Fibroblast of the aortic adventitia (primary cell): ENCODE measurements around the gene LAMA2. TPM values are rescaled to one million over a fixed set of nuclear protein-coding genes. Genes with fewer than 3 reads are reported as not detected.

Source experiments
- DNase-seq: peaks from one replicate; pipeline ENCODE4 v3.0.0-alpha.2; 2010; ENCODE audit warnings: low read depth
- H3K4me3 ChIP-seq: 2 replicates; pipeline ENCODE4 v1.5.1; 2011; ENCODE audit warnings: low read depth, mild to moderate bottlenecking, control low read depth, low read length, moderate library complexity
- CTCF ChIP-seq: IDR thresholded peaks from 2 replicates; pipeline ENCODE4 v1.5.1; 2011; ENCODE audit warnings: mild to moderate bottlenecking, low read length, control low read depth, inconsistent platforms; ENCODE audit not compliant: insufficient read depth
- total RNA-seq: library from RNA; depleted of rRNA; stranded (reverse); fragments of >200 nt; gene quantifications from 2 replicates; pipeline ENCODE4 v1.2.3, GENCODE V29; 2012; ENCODE audit warnings: low replicate concordance

Gene LAMA2
- total RNA-seq, 1 donor, result 99.1 TPM

GRCh38 chr6:129252377-129253071, 369.6 kb downstream of the LAMA2 start:
- DNase-seq, result no peak
- TF ChIP-seq CTCF, result no peak
- H3K4me3 ChIP-seq, result no peak overlapping the region

DNA sequence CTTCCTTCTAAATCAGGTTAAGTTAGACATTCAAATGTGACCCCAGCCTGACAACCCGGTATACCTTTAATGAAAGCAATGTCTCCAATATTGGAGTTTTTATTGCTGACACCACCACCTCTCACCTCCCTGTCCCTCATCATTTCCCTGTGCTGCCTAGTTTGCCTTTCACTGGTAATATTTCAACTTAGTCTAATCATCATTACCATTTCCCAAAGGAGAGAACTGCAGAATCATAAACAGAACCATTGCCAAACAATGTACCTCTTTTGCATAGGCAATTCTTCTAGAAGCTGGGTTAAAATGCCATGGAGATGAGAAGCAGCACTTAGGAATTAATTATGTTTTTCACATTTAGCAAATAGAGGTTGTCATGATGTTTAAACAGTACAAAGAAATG, 370.3 kb downstream of the LAMA2 start:
- no peak overlapping the region for H3K4me3 ChIP-seq
- no peak for TF ChIP-seq CTCF
- DNase-seq, result no peak

- H3K4me3 ChIP-seq, result no peak overlapping the region
- DNase-seq, result no peak
- no peak for TF ChIP-seq CTCF
Observed at GRCh38 chr6:129253727-129254126, 370.8 kb downstream of the LAMA2 start.

DNA sequence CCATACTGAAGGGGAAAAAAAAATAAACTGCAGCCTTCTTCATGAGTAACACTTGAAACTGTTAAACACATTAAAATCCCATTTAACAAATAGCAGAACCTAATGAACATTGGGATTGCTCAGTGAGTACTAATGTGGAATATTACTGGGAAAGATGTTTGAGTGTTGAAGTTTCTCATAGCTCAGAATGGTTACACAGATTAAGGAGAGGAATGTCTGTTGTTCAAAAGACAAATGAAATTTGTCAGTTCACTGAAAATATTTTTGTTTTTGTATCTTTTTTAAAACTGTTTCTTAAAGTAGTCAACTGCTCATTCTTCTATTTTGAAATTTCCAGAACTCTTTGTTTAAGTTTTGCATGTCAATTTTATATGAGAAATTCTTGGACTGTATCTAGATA, 374.3 kb downstream of the LAMA2 start:
- no peak for DNase-seq
- no peak for TF ChIP-seq CTCF
- no peak overlapping the region for H3K4me3 ChIP-seq

GRCh38 chr6:129262661-129263060, 379.7 kb downstream of the LAMA2 start:
- no peak for DNase-seq
- H3K4me3 ChIP-seq, result no peak overlapping the region
- TF ChIP-seq CTCF, result no peak

- no peak for TF ChIP-seq CTCF
- H3K4me3 ChIP-seq, result no peak overlapping the region
- no peak for DNase-seq
Observed at GRCh38 chr6:129263176-129263575, 380.2 kb downstream of the LAMA2 start.
